Stimulated activated naive CD8-positive, alpha-beta T cell treated with anti-CD3 and anti-CD28 coated beads, Interleukin-15, amount 100 ng/mL, for 72 hours (primary cell): ENCODE results near the gene ZNF540.

ENCODE experiments used
- ATAC-seq: fragments of 150-1000 bp; cut with Tn5 transposase; 2 replicates; pipeline ENCODE4 v1.10.0; 2021; ENCODE audit warnings: mild to moderate bottlenecking, moderate library complexity
- DNase-seq, 2 donors: peaks; one replicate each; pipeline ENCODE4 v3.0.0; 2021 to 2022
- H3K27ac Mint-ChIP-seq, 2 donors: one replicate each; pipeline ENCODE4 v1.8.0; 2022; ENCODE audit warnings: mild to moderate bottlenecking in 2 of 2, mixed read lengths in 2 of 2, moderate library complexity in 2 of 2
- H3K27me3 Mint-ChIP-seq: one replicate; pipeline ENCODE4 v1.8.0; 2022; ENCODE audit warnings: mixed read lengths
- H3K4me1 Mint-ChIP-seq: one replicate; pipeline ENCODE4 v1.8.0; 2022; ENCODE audit warnings: mild to moderate bottlenecking, mixed read lengths
- H3K4me3 Mint-ChIP-seq, 2 donors: one replicate each; pipeline ENCODE4 v1.8.0; 2022; ENCODE audit warnings: mild to moderate bottlenecking in 2 of 2, mixed read lengths in 2 of 2, moderate library complexity in 1 of 2
- H3K9me3 Mint-ChIP-seq, 2 donors: one replicate each; pipeline ENCODE4 v1.8.0; 2022; ENCODE audit warnings: mixed read lengths in 2 of 2

ZNF540 gene

GRCh38 chr19:37594304-37594981 is at the start of gene ZNF540, which contains the start of gene ZNF571:
TSS of gene ZNF540 (plus strand) at chr19:37594876. CDS start at chr19:37598448, 3,572 bp downstream.
TSS of gene ZNF571 (minus strand) at chr19:37594792. CDS start at chr19:37586676, 8,116 bp downstream.
- Mint-ChIP-seq H3K27ac (peak within 1 kb of the TSS; percentile 99 to 100), H3K9me3 (peaks cover 15 to 19% of the 10 kb centered on the region in 2 donors), H3K4me1 (peaks cover 22% of the 10 kb centered on the region), H3K4me3 (peak within 1 kb of the TSS; percentile 90 to 98), H3K27me3 (no peaks in the 10 kb centered on the region)
- DNase-seq (peak; percentile 90 to 94), ATAC-seq (peak; percentile 99)

GRCh38 chr19:37551129-37551993 is 43.3 kb upstream of the ZNF540 start:
- peaks cover 47 to 76% of the 10 kb centered on the region in 2 donors for H3K9me3 Mint-ChIP-seq
- H3K27ac Mint-ChIP-seq: peak overlapping the region; percentile 81 to 94
- DNase-seq: peak; percentile 72 to 79

GRCh38 chr19:37563518-37563917 is 31.2 kb upstream of the ZNF540 start:
- H3K4me1 Mint-ChIP-seq: no peaks in the 10 kb centered on the region

More at GRCh38 chr19:37551129-37551993, 43.3 kb upstream of the ZNF540 start:
- no peaks in the 10 kb centered on the region for H3K27me3 Mint-ChIP-seq
- peaks cover 13% of the 10 kb centered on the region for H3K4me1 Mint-ChIP-seq
- ATAC-seq: peak; percentile 94
- H3K4me3 Mint-ChIP-seq: peak overlapping the region; percentile 85 to 88

GRCh38 chr19:37564624-37565369 is 29.9 kb upstream of the ZNF540 start:
- no peaks in the 10 kb centered on the region for H3K27me3 Mint-ChIP-seq
- DNase-seq (no peak), ATAC-seq (no peak)
- H3K4me3 Mint-ChIP-seq: no peak overlapping the region
- no peaks in the 10 kb centered on the region for H3K4me1 Mint-ChIP-seq
- H3K27ac Mint-ChIP-seq: no peak overlapping the region
- peaks cover 57 to 67% of the 10 kb centered on the region in 2 donors for H3K9me3 Mint-ChIP-seq

More at GRCh38 chr19:37563518-37563917, 31.2 kb upstream of the ZNF540 start:
- no peak overlapping the region for H3K4me3 Mint-ChIP-seq
- no peak for ATAC-seq
- H3K9me3 Mint-ChIP-seq: peaks cover 56 to 67% of the 10 kb centered on the region in 2 donors
- no peak overlapping the region for H3K27ac Mint-ChIP-seq
- no peak for DNase-seq
- no peaks in the 10 kb centered on the region for H3K27me3 Mint-ChIP-seq

GRCh38 chr19:37565370-37565669 is 29.4 kb upstream of the ZNF540 start:
- no peak for DNase-seq
- Mint-ChIP-seq H3K27ac (no peak overlapping the region), H3K4me1 (no peaks in the 10 kb centered on the region), H3K27me3 (no peaks in the 10 kb centered on the region), H3K9me3 (peaks cover 62 to 72% of the 10 kb centered on the region in 2 donors), H3K4me3 (no peak overlapping the region)
- no peak for ATAC-seq

- H3K4me1 Mint-ChIP-seq: no peaks in the 10 kb centered on the region
- H3K9me3 Mint-ChIP-seq: peaks cover 46 to 54% of the 10 kb centered on the region in 2 donors
- H3K4me3 Mint-ChIP-seq: no peak overlapping the region
- no peaks in the 10 kb centered on the region for H3K27me3 Mint-ChIP-seq
- ATAC-seq (no peak), DNase-seq (no peak)
- peak overlapping the region in 1 of 2 donors; percentile 30 for H3K27ac Mint-ChIP-seq
Observed at GRCh38 chr19:37572203-37572602, 22.5 kb upstream of the ZNF540 start.

- Mint-ChIP-seq H3K27me3 (no peaks in the 10 kb centered on the region), H3K9me3 (peaks cover 37% of the 10 kb centered on the region in 2 donors), H3K4me3 (no peak overlapping the region), H3K27ac (no peak overlapping the region), H3K4me1 (no peaks in the 10 kb centered on the region)
- DNase-seq (no peak), ATAC-seq (no peak)
Observed at GRCh38 chr19:37583340-37583739, 11.3 kb upstream of the ZNF540 start.

GRCh38 chr19:37593996-37594303 is 726 bp upstream of the ZNF540 start:
- Mint-ChIP-seq H3K9me3 (peaks cover 15 to 19% of the 10 kb centered on the region in 2 donors), H3K4me3 (peak overlapping the region; percentile 90 to 98), H3K27ac (peak overlapping the region; percentile 99 to 100), H3K27me3 (no peaks in the 10 kb centered on the region), H3K4me1 (peaks cover 22% of the 10 kb centered on the region)
- DNase-seq (no peak), ATAC-seq (no peak)

GRCh38 chr19:37594982-37595382 is 306 bp downstream of the ZNF540 start:
- Mint-ChIP-seq H3K9me3 (peaks cover 15 to 19% of the 10 kb centered on the region in 2 donors), H3K4me1 (peaks cover 22% of the 10 kb centered on the region), H3K27me3 (no peaks in the 10 kb centered on the region), H3K4me3 (peak overlapping the region; percentile 90 to 98), H3K27ac (peak overlapping the region; percentile 99 to 100)
- peak; percentile 66 for ATAC-seq
- peak in 1 of 2 donors; percentile 68 for DNase-seq

GRCh38 chr19:37635076-37636056 is 40.7 kb downstream of the ZNF540 start:
- no peak for DNase-seq
- no peaks in the 10 kb centered on the region for H3K4me1 Mint-ChIP-seq
- no peak for ATAC-seq
- H3K4me3 Mint-ChIP-seq: no peak overlapping the region
- H3K27me3 Mint-ChIP-seq: no peaks in the 10 kb centered on the region
- peaks cover 43 to 53% of the 10 kb centered on the region in 2 donors for H3K9me3 Mint-ChIP-seq
- H3K27ac Mint-ChIP-seq: no peak overlapping the region

- Mint-ChIP-seq H3K4me1 (peaks cover 32% of the 10 kb centered on the region), H3K9me3 (peaks cover 0 to 25% of the 10 kb centered on the region in 2 donors), H3K27ac (peak overlapping the region; percentile 85 to 99), H3K4me3 (peak overlapping the region; percentile 87 to 98), H3K27me3 (no peaks in the 10 kb centered on the region)
- ATAC-seq (no peak), DNase-seq (no peak)
Observed at GRCh38 chr19:37654118-37654517, 59.4 kb downstream of the ZNF540 start.

- peak overlapping the region; percentile 85 to 99 for H3K27ac Mint-ChIP-seq
- peaks cover 4 to 25% of the 10 kb centered on the region in 2 donors for H3K9me3 Mint-ChIP-seq
- peaks cover 32% of the 10 kb centered on the region for H3K4me1 Mint-ChIP-seq
- no peaks in the 10 kb centered on the region for H3K27me3 Mint-ChIP-seq
- ATAC-seq (peak; percentile 36), DNase-seq (peak; percentile 29 to 33)
- H3K4me3 Mint-ChIP-seq: peak overlapping the region; percentile 87 to 98
Observed at GRCh38 chr19:37654629-37655300, 60.1 kb downstream of the ZNF540 start.

- H3K27me3 Mint-ChIP-seq: no peaks in the 10 kb centered on the region
- ATAC-seq: peak; percentile 75
- H3K4me1 Mint-ChIP-seq: peaks cover 32% of the 10 kb centered on the region
- peak within 1 kb of the TSS; percentile 87 to 98 for H3K4me3 Mint-ChIP-seq
- H3K27ac Mint-ChIP-seq: peak within 1 kb of the TSS; percentile 94 to 99
- DNase-seq: peak; percentile 76 to 80
- H3K9me3 Mint-ChIP-seq: peaks cover 5 to 27% of the 10 kb centered on the region in 2 donors
Observed at GRCh38 chr19:37655301-37655688, 60.6 kb downstream of the ZNF540 start, which contains the start of gene ZFP30. TSS of gene ZFP30 (minus strand) at chr19:37655465. CDS start at chr19:37647822, 7,643 bp downstream.
